HEK293 (cell line): ENCODE data around the gene TMPRSS6.
A peak's percentile ranks its signal among the peaks of the same experiment; 100 is the strongest.

Source experiments
- CTCF ChIA-PET: fragments of 350-600 bp; formaldehyde crosslinking; extraction: SDS; loops from one replicate; lab custom pipeline; 2021; ENCODE audit warnings: antibody characterized with exemption; lab: Yijun Ruan, JAX
- POLR2A ChIA-PET: fragments of 300-600 bp; formaldehyde crosslinking; extraction: SDS; loops from one replicate; lab custom pipeline; 2020; ENCODE audit warnings: antibody characterized with exemption, inconsistent platforms; lab: Yijun Ruan, JAX
- H3K27ac ChIP-seq: fragments of 200-500 bp; sonication (Bioruptor generic); 2 replicates; pipeline ENCODE4 v1.5.1; 2014; ENCODE audit warnings: low read depth, low read length, control low read depth, inconsistent platforms; ENCODE audit errors: extremely low read depth
- H3K36me3 ChIP-seq, 2 experiments: fragments of 200-500 bp in 1 of 2; sonication (Bioruptor generic) in 1 of 2; 1 replicate in 1 of 2; 2 replicates in 1 of 2; pipeline ENCODE4 v1.5.1; 2014 to 2017; ENCODE audit warnings: inconsistent platforms in 2 of 2, low read length in 2 of 2; ENCODE audit not compliant: control insufficient read depth in 2 of 2, insufficient read depth in 1 of 2
- H3K4me1 ChIP-seq: fragments of 200-500 bp; sonication (Bioruptor generic); 2 replicates; pipeline ENCODE4 v1.5.1; 2014; ENCODE audit warnings: mild to moderate bottlenecking, low read length, inconsistent platforms; ENCODE audit not compliant: control insufficient read depth, insufficient read depth
- H3K4me3 ChIP-seq: 2 replicates; pipeline ENCODE4 v1.5.1; 2011; ENCODE audit warnings: low read depth, mild to moderate bottlenecking, control low read depth, low read length, moderate library complexity
- H3K9me3 ChIP-seq: fragments of 200-500 bp; sonication (Bioruptor generic); 2 replicates; pipeline ENCODE4 v1.5.1; 2014; ENCODE audit warnings: low read depth, low read length, inconsistent platforms; ENCODE audit not compliant: control insufficient read depth, insufficient read depth
- GFI1B ChIP-seq: fragments of 450-650 bp; formaldehyde crosslinking; IDR thresholded peaks from 2 replicates; pipeline ENCODE4 v1.5.1; 2016; ENCODE audit warnings: missing biosample characterization, missing genetic modification characterization
- GLIS2 ChIP-seq: fragments of 450-650 bp; formaldehyde crosslinking; IDR thresholded peaks from 2 replicates; pipeline ENCODE4 v1.5.1; 2016; ENCODE audit warnings: missing biosample characterization, missing genetic modification characterization
- HOXA7 ChIP-seq: sonication (generic); formaldehyde crosslinking; IDR thresholded peaks from 2 replicates; pipeline ENCODE4 v1.8.1; 2022; ENCODE audit warnings: missing genetic modification reagents, borderline replicate concordance
- KLF8 ChIP-seq: fragments of 450-650 bp; formaldehyde crosslinking; IDR thresholded peaks from 2 replicates; pipeline ENCODE4 v1.5.1; 2016; ENCODE audit warnings: missing biosample characterization, missing genetic modification characterization
- SETDB1 ChIP-seq: IDR thresholded peaks from one replicate; pipeline ENCODE4 v1.6.1; 2017; ENCODE audit warnings: mild to moderate bottlenecking, low read length, moderate library complexity, mixed read lengths; ENCODE audit not compliant: insufficient read length
- ZBTB21 ChIP-seq: fragments of 450-650 bp; formaldehyde crosslinking; IDR thresholded peaks from 2 replicates; pipeline ENCODE4 v1.5.1; 2017; ENCODE audit warnings: missing biosample characterization, missing genetic modification characterization
- ZFP37 ChIP-seq: fragments of 450-650 bp; formaldehyde crosslinking; IDR thresholded peaks from 2 replicates; pipeline ENCODE4 v1.5.1; 2016; ENCODE audit warnings: missing biosample characterization, missing genetic modification characterization
- ZNF184 ChIP-seq: fragments of 450-650 bp; IDR thresholded peaks from 2 replicates; pipeline ENCODE4 v1.5.1; 2018; ENCODE audit warnings: missing biosample characterization, mild to moderate bottlenecking, missing genetic modification characterization
- ZNF266 ChIP-seq: fragments of 450-650 bp; formaldehyde crosslinking; IDR thresholded peaks from 2 replicates; pipeline ENCODE4 v1.5.1; 2016; ENCODE audit warnings: missing biosample characterization, missing genetic modification characterization, low read depth
- ZNF274 ChIP-seq, 2 experiments: fragments of 200-500 bp in 1 of 2; fragments of 450-650 bp in 1 of 2; sonication (Bioruptor generic) in 1 of 2; formaldehyde crosslinking in 1 of 2; IDR thresholded peaks; 2 replicates each; pipeline versions ENCODE4 v1.5.1 to v1.6.1; 2014 to 2016; ENCODE audit warnings: borderline replicate concordance in 1 of 2, inconsistent platforms in 1 of 2, low read length in 1 of 2, missing biosample characterization in 1 of 2, missing genetic modification characterization in 1 of 2
- ZNF292 ChIP-seq: fragments of 450-650 bp; formaldehyde crosslinking; IDR thresholded peaks from 2 replicates; pipeline ENCODE4 v1.5.1; 2016; ENCODE audit warnings: low read depth, missing biosample characterization, missing genetic modification characterization, borderline replicate concordance
- ZNF302 ChIP-seq: fragments of 450-650 bp; formaldehyde crosslinking; IDR thresholded peaks from 2 replicates; pipeline ENCODE4 v1.5.1; 2016; ENCODE audit warnings: missing biosample characterization, missing genetic modification characterization, low read depth
- ZNF530 ChIP-seq: fragments of 450-650 bp; formaldehyde crosslinking; IDR thresholded peaks from 2 replicates; pipeline ENCODE4 v1.5.1; 2016; ENCODE audit warnings: low read depth, missing biosample characterization, missing genetic modification characterization
- ZNF558 ChIP-seq: fragments of 450-650 bp; formaldehyde crosslinking; IDR thresholded peaks from 2 replicates; pipeline ENCODE4 v1.5.1; 2016; ENCODE audit warnings: missing biosample characterization, missing genetic modification characterization
- ZNF600 ChIP-seq: fragments of 450-650 bp; formaldehyde crosslinking; IDR thresholded peaks from 2 replicates; pipeline ENCODE4 v1.5.1; 2016; ENCODE audit warnings: missing biosample characterization, missing genetic modification characterization
- ZNF621 ChIP-seq: fragments of 450-650 bp; formaldehyde crosslinking; IDR thresholded peaks from 2 replicates; pipeline ENCODE4 v1.5.1; 2017; ENCODE audit warnings: missing biosample characterization, missing genetic modification characterization
- ZNF837 ChIP-seq: fragments of 450-650 bp; formaldehyde crosslinking; IDR thresholded peaks from 2 replicates; pipeline ENCODE4 v1.5.1; 2016; ENCODE audit warnings: missing biosample characterization, missing genetic modification characterization
- TF ChIP-seq, protein P1 (sequence below): fragments of 450-650 bp; formaldehyde crosslinking; conservative IDR thresholded peaks from 2 replicates; pipeline ENCODE4 v1.5.1; 2016; ENCODE audit warnings: low read depth, missing biosample characterization, missing genetic modification characterization
- TF ChIP-seq, protein P2 (sequence below): fragments of 450-650 bp; formaldehyde crosslinking; IDR thresholded peaks from 2 replicates; pipeline ENCODE4 v1.5.1; 2016; ENCODE audit warnings: missing biosample characterization, missing genetic modification characterization
- TF ChIP-seq, protein P3 (sequence below): fragments of 450-650 bp; formaldehyde crosslinking; IDR thresholded peaks from 2 replicates; pipeline ENCODE4 v1.5.1; 2016; ENCODE audit warnings: missing biosample characterization, missing genetic modification characterization, low read depth
- TF ChIP-seq, protein P4 (sequence below): fragments of 450-650 bp; formaldehyde crosslinking; IDR thresholded peaks from 2 replicates; pipeline ENCODE4 v1.5.1; 2016; ENCODE audit warnings: missing biosample characterization, missing genetic modification characterization

Gene TMPRSS6

DNA sequence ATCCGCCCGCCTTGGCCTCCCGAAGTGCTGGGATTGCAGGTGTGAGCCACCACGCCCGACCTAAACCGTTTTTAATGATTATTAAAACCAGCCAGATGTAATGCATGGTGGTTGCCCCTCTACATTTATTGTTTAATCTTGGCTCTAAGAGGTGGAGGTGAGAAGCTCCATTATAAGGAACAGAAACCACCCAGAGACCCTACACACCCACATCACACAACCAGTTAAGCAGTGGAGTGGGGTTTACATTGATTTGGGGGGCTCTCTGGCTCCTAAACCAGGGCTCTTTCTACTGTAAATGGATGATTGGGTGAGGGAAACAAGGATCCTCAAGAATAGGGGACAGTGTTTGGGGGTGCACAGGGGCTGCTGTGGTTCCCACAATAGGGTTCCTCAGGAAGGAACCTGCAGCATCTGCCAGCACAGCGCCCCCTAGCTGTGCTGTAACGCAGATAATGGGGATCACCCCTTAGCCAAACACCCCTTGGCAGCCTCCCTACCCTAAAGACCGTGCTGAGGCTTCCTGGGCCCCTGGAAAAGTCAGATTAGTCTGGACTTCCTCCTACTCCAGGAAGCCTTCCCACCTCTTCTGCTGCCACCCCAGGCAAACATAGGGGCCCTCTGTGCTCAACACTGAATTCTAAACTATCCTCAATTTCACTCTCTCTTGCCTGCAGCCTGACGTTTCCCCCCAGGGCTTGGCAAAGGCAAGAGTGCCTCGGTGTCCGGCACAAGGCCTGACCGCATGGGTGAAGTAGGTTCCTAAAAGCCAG lies 87.6 kb downstream of the TMPRSS6 start (continued):
- TF ChIP-seq, protein P1, sequence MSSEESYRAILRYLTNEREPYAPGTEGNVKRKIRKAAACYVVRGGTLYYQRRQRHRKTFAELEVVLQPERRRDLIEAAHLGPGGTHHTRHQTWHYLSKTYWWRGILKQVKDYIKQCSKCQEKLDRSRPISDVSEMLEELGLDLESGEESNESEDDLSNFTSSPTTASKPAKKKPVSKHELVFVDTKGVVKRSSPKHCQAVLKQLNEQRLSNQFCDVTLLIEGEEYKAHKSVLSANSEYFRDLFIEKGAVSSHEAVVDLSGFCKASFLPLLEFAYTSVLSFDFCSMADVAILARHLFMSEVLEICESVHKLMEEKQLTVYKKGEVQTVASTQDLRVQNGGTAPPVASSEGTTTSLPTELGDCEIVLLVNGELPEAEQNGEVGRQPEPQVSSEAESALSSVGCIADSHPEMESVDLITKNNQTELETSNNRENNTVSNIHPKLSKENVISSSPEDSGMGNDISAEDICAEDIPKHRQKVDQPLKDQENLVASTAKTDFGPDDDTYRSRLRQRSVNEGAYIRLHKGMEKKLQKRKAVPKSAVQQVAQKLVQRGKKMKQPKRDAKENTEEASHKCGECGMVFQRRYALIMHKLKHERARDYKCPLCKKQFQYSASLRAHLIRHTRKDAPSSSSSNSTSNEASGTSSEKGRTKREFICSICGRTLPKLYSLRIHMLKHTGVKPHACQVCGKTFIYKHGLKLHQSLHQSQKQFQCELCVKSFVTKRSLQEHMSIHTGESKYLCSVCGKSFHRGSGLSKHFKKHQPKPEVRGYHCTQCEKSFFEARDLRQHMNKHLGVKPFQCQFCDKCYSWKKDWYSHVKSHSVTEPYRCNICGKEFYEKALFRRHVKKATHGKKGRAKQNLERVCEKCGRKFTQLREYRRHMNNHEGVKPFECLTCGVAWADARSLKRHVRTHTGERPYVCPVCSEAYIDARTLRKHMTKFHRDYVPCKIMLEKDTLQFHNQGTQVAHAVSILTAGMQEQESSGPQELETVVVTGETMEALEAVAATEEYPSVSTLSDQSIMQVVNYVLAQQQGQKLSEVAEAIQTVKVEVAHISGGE: peak; percentile 91
- no peak for TF ChIP-seq ZNF558 (tag by site-specific recombination)

DNA sequence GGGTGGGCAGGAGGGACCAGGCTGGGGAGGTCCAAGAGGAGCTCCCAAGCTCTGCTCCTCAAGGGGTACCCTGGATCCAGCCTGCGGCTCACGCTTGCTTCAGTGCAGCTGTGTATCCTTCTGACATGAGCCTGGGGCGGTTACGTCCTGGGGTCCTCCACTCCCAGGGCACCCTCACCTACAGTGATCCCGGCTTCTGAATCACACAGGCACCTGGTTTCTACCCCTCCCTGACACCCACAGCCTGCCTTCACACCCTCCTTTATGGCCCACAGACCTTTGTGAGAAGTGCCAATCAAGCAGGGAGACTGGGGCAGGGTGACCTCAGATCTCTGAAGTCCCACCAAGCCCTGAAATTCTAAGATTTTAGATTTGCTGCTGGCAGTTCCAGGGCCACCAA lies 88.5 kb downstream of the TMPRSS6 start:
- Histone ChIP-seq H3K36me3 (peaks cover 6 to 48% of the 10 kb centered on the region in 2 experiments; a peak in 2 of 3 replicates), H3K4me3 (no peak overlapping the region), H3K4me1 (no peaks in the 10 kb centered on the region), H3K9me3 (no peaks in the 10 kb centered on the region), H3K27ac (no peak overlapping the region)
- TF ChIP-seq GLIS2 (tag by site-specific recombination) (no peak), ZNF600 (tag by site-specific recombination) (no peak), ZFP37 (no peak), ZNF184 (tag by site-specific recombination) (no peak), ZNF274 (IDR thresholded peaks at IDR 0.05; ENCODE audit: low read length) (no peak), ZNF274 (tag by site-specific recombination; IDR thresholded peaks at IDR 0.05; ENCODE audit: borderline replicate concordance) (no peak), ZNF837 (tag by site-specific recombination) (no peak), KLF8 (no peak), ZNF266 (tag by site-specific recombination) (no peak), SETDB1 (no peak), GFI1B (no peak), ZNF292 (tag by site-specific recombination) (no peak), ZNF621 (tag by site-specific recombination) (no peak), ZNF530 (tag by site-specific recombination) (no peak), ZNF302 (tag by site-specific recombination) (no peak), HOXA7 (no peak), ZBTB21 (tag by site-specific recombination) (no peak)
- TF ChIP-seq, protein P2, sequence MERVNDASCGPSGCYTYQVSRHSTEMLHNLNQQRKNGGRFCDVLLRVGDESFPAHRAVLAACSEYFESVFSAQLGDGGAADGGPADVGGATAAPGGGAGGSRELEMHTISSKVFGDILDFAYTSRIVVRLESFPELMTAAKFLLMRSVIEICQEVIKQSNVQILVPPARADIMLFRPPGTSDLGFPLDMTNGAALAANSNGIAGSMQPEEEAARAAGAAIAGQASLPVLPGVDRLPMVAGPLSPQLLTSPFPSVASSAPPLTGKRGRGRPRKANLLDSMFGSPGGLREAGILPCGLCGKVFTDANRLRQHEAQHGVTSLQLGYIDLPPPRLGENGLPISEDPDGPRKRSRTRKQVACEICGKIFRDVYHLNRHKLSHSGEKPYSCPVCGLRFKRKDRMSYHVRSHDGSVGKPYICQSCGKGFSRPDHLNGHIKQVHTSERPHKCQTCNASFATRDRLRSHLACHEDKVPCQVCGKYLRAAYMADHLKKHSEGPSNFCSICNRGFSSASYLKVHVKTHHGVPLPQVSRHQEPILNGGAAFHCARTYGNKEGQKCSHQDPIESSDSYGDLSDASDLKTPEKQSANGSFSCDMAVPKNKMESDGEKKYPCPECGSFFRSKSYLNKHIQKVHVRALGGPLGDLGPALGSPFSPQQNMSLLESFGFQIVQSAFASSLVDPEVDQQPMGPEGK (tag by site-specific recombination): no peak
- TF ChIP-seq, protein P3, sequence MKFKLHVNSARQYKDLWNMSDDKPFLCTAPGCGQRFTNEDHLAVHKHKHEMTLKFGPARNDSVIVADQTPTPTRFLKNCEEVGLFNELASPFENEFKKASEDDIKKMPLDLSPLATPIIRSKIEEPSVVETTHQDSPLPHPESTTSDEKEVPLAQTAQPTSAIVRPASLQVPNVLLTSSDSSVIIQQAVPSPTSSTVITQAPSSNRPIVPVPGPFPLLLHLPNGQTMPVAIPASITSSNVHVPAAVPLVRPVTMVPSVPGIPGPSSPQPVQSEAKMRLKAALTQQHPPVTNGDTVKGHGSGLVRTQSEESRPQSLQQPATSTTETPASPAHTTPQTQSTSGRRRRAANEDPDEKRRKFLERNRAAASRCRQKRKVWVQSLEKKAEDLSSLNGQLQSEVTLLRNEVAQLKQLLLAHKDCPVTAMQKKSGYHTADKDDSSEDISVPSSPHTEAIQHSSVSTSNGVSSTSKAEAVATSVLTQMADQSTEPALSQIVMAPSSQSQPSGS (tag by site-specific recombination): no peak
- TF ChIP-seq, protein P4, sequence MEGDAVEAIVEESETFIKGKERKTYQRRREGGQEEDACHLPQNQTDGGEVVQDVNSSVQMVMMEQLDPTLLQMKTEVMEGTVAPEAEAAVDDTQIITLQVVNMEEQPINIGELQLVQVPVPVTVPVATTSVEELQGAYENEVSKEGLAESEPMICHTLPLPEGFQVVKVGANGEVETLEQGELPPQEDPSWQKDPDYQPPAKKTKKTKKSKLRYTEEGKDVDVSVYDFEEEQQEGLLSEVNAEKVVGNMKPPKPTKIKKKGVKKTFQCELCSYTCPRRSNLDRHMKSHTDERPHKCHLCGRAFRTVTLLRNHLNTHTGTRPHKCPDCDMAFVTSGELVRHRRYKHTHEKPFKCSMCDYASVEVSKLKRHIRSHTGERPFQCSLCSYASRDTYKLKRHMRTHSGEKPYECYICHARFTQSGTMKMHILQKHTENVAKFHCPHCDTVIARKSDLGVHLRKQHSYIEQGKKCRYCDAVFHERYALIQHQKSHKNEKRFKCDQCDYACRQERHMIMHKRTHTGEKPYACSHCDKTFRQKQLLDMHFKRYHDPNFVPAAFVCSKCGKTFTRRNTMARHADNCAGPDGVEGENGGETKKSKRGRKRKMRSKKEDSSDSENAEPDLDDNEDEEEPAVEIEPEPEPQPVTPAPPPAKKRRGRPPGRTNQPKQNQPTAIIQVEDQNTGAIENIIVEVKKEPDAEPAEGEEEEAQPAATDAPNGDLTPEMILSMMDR (tag by site-specific recombination): no peak
- CTCF ChIA-PET: interaction anchor here (0.6 to 4.3 kb wide), 16 partner anchors 10 to 1116 kb away, joined by 3 to 39 read pairs (median 5); no protein-coding TSS in a partner anchor
- POLR2A ChIA-PET: interaction anchor here (1.1 kb wide), 1 partner anchor 20 kb away, joined by 3 read pairs; no protein-coding TSS in a partner anchor
